Activated CD8-positive, alpha-beta memory T cell treated with anti-CD3 and anti-CD28 coated beads for 36 hours (primary cell): ENCODE measurements around the gene ATP2C1. TPM values are rescaled to one million over a fixed set of nuclear protein-coding genes. Genes with fewer than 3 reads are reported as not detected.

Experiments
- total RNA-seq, 2 experiments: library from RNA; stranded (reverse); gene quantifications; one replicate each; pipeline ENCODE4 v1.2.3, GENCODE V29; 2021

Gene ATP2C1
- total RNA-seq, 2 experiments from 2014 or later = 63.4 to 63.5 TPM

Other genes with a start within 250 kb of the ATP2C1 start
- 10 to 100 TPM; 34.3 to 34.9 TPM for gene PIK3R4, start 147.3 kb upstream of the ATP2C1 start, total RNA-seq
- gene ASTE1, start 132.7 kb downstream of the ATP2C1 start, total RNA-seq = 1 to 10 TPM; 9.0 to 9.4 TPM
- 1 to 10 TPM; 1.2 to 1.7 TPM for gene NEK11, start 132.8 kb downstream of the ATP2C1 start, total RNA-seq